Effector CD8-positive, alpha-beta T cell (primary cell): Measurements from ENCODE around the gene DDI2.
"Not testable (repeated sequence)": the region's sequence is repeated elsewhere in the genome, so short reads cannot be mapped to it uniquely, and the experiment has no call there.

Source experiments
- DNase-seq: peaks from one replicate; lab custom pipeline; 2025; lab: John Stamatoyannopoulos, UW
- total RNA-seq, 4 experiments: gene quantifications; one replicate each; lab custom pipeline; 2026; lab: John Stamatoyannopoulos, UW

DDI2 gene
- 104 to 251 (median 201) reads per million in 4 experiments for total RNA-seq

- peak; percentile 94 for DNase-seq
Observed at GRCh38 chr1:15617173-15618076, at the start of gene DDI2. Gene DDI2, plus strand, starts transcription at chr1:15617458. Its CDS starts 213 bp downstream, at chr1:15617671.

DNA sequence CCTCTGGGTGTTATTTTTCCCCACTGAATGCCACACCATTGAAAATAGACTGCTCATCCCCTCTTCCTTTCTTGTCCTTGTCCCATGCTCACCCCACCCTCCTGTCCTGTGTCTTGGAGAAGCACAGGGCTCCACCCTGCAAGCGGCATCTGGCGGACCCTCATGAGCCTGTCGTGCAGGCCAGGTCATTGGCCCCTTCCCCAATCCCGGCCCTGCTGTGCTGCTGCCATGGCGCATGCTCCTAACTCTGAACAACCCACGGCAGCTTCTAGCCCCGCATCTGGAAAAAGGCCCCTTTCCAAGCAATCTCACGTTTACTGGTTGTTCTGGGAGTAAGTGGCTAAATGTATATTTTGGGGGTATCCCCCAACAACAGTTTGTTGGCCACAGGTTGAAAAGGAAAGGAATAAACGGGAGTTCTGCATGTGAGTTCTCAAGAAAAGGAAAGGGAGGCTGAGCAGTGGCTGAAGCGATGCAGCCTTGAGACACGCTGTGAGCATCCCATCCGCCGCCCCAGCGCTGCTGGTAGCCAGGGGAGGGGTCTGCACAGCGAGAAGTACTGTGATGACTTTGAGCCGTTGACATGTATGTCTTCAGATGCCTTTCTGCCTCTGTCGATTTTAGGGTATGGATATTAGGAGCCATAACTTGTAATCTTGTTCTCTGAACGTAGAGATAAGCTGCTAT is 48.7 kb upstream of the DDI2 start:
- no peak for DNase-seq

DNA sequence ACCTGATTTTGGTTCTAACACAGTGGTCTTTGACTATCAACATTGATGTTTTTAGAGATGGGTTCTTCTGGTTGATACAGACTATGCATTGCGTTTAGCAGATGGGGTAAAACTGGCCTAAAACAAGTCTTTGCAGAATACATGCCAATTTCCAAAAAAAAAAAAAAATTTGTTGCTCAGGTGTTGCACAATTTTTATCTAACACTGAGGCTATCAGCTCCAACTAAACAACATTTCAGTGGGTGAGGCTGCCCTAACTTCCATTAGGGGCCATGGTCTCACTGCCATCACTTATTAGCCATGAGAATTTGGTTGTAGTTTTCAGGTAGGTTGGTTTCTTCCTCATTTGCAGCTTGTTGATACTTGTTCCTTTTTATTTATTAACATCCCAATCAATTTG is 46.4 kb upstream of the DDI2 start:
- DNase-seq: no peak

DNA sequence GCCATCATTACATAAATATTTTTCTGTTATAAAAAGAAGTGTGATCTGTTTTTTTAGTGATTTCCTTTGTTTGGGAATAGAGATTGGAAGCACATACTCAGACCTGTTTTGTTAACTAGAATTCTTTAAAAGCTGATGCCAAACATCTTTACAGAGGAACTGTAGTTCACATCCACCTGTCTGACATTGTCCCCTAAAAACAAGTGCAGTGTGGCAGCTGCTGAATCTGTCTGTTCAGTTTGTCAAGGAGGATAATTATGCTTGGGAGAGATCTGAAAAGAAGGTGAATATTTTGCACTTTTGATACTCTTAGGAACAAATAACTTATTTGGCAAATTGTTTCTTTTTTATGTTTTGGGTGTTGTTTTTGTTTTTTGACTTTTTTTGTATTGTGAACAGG is 46.0 kb upstream of the DDI2 start:
- DNase-seq: no peak

DNA sequence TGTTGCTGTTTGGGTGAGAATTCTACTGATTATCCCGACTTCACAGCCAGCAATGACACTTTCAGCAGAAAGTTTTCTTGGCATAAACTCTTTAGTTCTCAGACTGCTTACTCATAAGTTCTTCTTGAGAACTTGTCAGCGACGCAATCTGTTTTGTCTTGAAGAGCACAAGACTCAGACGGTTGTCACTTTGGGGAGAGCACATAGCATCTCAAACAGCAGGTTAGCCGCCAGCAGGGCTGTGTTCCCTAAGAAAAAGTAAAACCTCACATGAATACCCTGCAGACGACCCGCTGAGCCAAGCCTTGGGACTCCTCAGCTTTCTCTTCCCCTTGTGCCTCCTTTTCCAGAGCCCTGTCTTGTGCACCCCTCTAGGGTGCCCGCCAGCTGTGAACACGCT is 43.8 kb upstream of the DDI2 start:
- DNase-seq: no peak

DNA sequence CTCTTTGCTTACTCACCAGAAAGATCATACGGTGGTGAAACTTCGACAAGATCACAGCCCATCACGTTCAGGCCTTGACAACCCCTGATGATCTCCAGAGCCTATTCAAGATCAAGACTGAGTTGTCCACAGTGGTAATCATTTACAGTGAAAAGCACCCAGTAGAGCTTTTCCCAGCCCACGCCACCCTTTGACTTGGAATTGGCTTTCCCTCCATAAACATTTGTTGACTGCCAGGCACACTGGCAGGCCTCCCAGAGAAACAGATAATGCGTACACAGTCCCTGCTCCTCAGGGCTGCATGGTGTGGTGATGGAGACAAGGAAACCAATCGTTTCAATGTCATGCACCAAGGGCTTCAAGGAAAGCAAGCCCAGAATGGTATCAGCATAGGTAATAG is 42.5 kb upstream of the DDI2 start:
- DNase-seq: no peak

GRCh38 chr1:15575549-15576150 is 41.6 kb upstream of the DDI2 start:
- no peak for DNase-seq

GRCh38 chr1:15577691-15578090 is 39.6 kb upstream of the DDI2 start:
- DNase-seq: no peak

GRCh38 chr1:15578921-15579682 is 38.2 kb upstream of the DDI2 start:
- DNase-seq: no peak

- DNase-seq: no peak
Observed at GRCh38 chr1:15579683-15580047, 37.6 kb upstream of the DDI2 start.

- no peak for DNase-seq
Observed at GRCh38 chr1:15583016-15583706, 34.1 kb upstream of the DDI2 start.

GRCh38 chr1:15584489-15585363 is 32.5 kb upstream of the DDI2 start, which contains the start of gene AGMAT:
Gene AGMAT, minus strand, starts transcription at chr1:15585051. Its CDS starts 84 bp downstream, at chr1:15584967.
- peak; percentile 9 for DNase-seq

- no peak for DNase-seq
Observed at GRCh38 chr1:15592285-15592684, 25.0 kb upstream of the DDI2 start.

DNA sequence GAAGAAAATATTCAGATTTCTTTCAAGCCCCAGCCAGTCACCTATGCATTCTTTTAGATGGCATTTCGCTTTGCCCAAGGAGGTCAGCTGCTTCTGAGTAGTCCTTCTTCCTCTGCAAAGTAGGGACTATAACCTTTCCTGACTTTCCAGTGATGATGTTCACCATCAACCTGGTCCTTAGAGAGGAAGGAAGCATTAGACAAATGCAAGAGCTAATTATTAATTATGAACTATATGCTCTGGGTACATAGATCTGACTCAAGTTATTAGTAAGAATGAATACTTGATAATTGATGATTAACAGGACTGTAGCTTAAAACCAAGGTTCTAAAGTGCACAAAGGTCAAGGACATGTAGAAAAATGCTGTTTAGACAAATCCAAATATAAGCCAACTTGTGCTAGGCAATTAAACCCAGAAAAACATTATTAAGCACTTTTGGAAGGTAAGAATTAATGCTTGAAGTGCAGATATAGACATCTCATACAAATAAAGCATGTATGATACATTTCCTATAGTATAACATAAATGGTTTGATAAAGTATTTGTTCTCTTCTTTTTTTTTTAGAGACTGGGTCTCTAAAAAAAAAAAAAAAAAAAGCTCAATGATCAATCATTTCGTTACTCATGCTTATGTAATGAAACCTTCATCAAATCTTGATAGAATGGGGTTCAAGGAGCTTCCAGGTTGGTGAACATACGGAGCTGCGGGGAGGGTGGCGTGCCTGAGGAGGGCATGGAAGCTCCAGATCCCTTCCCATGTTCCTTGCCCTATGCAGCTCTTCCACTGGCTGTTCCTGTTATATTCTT is 21.2 kb upstream of the DDI2 start:
- no peak for DNase-seq

DNA sequence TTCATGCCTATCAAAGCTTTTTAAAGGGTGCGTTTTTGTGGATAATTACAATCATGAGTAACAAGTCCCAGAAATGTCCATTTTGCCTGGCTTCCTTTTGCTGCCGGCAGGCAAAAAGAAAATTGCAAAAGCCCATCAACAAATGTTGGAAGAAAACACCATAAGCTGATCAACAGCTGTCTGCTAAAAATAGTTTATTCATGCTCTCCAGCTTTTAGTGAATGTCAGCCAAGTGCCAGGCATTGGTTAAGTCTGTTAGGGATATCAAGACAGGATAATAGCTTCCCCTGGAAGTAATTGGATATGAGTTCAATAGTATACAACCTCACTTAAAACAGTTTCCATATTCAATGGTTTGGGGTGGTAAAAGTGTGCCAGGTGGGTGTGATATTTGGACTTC is 18.8 kb upstream of the DDI2 start:
- DNase-seq: no peak

GRCh38 chr1:15603050-15603965 is 13.9 kb upstream of the DDI2 start:
- peak; percentile 89 for DNase-seq

DNA sequence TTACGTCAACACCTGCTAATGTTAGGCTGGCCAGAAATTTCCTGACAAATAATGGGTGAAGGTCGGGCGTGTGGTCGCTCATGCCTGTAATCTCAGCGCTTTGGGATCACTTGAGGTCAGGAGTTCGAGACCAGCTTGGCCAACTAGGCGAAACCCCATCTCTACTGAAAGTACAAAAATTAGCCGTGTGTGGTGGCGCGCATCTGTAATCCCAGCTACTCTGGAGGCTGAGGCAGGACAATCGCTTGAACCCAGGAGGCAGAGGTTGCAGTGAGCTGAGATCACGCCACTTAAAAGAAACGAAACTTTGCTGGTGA is 13.3 kb upstream of the DDI2 start:
- DNase-seq: not testable (repeated sequence)

- not testable (repeated sequence) for DNase-seq
Observed at GRCh38 chr1:15604400-15604799, 12.9 kb upstream of the DDI2 start.
